OCI-LY1 (cell line): Measurements from ENCODE around the gene AFF4.

ENCODE experiments used
- CTCF ChIP-seq: fragments of 200-600 bp; sonication (generic), shearing (Covaris generic); IDR thresholded peaks from 2 replicates; pipeline ENCODE4 v1.5.1; 2017; ENCODE audit warnings: mild to moderate bottlenecking, antibody characterized with exemption, low read length, moderate library complexity, mixed read lengths
- EZH2 ChIP-seq: fragments of 200-600 bp; sonication (generic), shearing (Covaris generic); IDR thresholded peaks from 2 replicates; pipeline ENCODE4 v1.8.0; 2017; ENCODE audit warnings: borderline replicate concordance, mixed run types, mild to moderate bottlenecking, antibody characterized with exemption, low read length, moderate library complexity, mixed read lengths

GRCh38 chr5:132826424-132827082 is 136.9 kb downstream of the AFF4 start:
- no peak for TF ChIP-seq CTCF
- TF ChIP-seq EZH2, result no peak
